AG04450 (cell line): ENCODE data around the gene ATP6V0A1. TPM values are rescaled to one million over a fixed set of nuclear protein-coding genes. Genes with fewer than 3 reads are reported as not detected.
"Not testable (repeated sequence)": the region's sequence is repeated elsewhere in the genome, so short reads cannot be mapped to it uniquely, and the experiment has no call there.

ENCODE experiments used
- CTCF ChIA-PET: fragments of 300-600, 350-600 bp; formaldehyde crosslinking; extraction: SDS; loops from one replicate; lab custom pipeline; 2022; ENCODE audit warnings: antibody characterized with exemption, inconsistent platforms; lab: Charles Lee
- POLR2A ChIA-PET: fragments of 350-600 bp; formaldehyde crosslinking; extraction: SDS; loops from one replicate; lab custom pipeline; 2021; ENCODE audit warnings: antibody characterized with exemption, inconsistent platforms; lab: Yijun Ruan, JAX
- DNase-seq: peaks from one replicate; pipeline ENCODE4 v3.0.0-alpha.2; 2011; ENCODE audit warnings: low read depth, low spot score
- H3K27ac ChIP-seq: one replicate; pipeline ENCODE4 v1.5.1; 2012; ENCODE audit warnings: low read depth, low read length, control low read depth
- H3K27me3 ChIP-seq: one replicate; pipeline ENCODE4 v1.6.0; 2012; ENCODE audit warnings: low read length; ENCODE audit not compliant: control insufficient read depth, insufficient read depth
- H3K4me3 ChIP-seq: 2 replicates; pipeline ENCODE4 v1.5.1; 2011; ENCODE audit warnings: mild to moderate bottlenecking, low read depth, low read length, control low read depth
- H3K9me3 ChIP-seq: 2 replicates; pipeline ENCODE4 v1.5.1; 2012; ENCODE audit warnings: low read length; ENCODE audit not compliant: control insufficient read depth, insufficient read depth
- CTCF ChIP-seq: IDR thresholded peaks from 2 replicates; pipeline ENCODE4 v1.5.1; 2011; ENCODE audit warnings: low read depth, low read length, control low read depth, inconsistent platforms
- polyA plus RNA-seq: library from polyadenylated mRNA; depleted of rRNA; stranded (reverse); fragments of >200 nt; gene quantifications from 2 replicates; pipeline ENCODE4 v1.2.3, GENCODE V29; 2011

ATP6V0A1 gene
- polyA plus RNA-seq, 1 experiment, result 22.3 TPM

DNA sequence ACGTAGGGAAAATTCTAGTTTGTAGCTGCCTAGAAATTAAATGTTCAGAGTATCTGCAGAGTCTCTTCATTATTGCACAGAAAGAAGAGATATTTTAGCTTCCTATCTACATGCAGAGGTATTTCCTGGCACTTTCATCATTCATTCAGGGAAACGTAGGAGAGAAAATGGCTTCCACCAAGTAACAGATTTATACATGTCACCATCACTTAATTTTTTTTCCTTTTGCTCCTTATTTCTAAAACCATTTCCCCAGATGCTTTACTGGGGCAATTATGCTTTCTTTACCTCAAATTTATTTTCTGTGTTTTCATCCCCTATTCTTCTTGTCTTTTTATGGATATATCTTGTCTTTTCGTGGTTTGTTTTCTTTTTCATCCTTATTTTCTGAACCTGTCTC, 18.5 kb downstream of the ATP6V0A1 start:
- no peak overlapping the region for H3K4me3 ChIP-seq
- ChIA-PET CTCF (interaction anchor here (0.8 to 1.2 kb wide), 2 partner anchors 10 to 41 kb away, joined by 3 to 4 read pairs; no protein-coding TSS in a partner anchor), POLR2A (no interaction called here)
- no peak overlapping the region for H3K27ac ChIP-seq
- no peaks in the 10 kb centered on the region for H3K27me3 ChIP-seq
- no peaks in the 10 kb centered on the region for H3K9me3 ChIP-seq
- no peak for TF ChIP-seq CTCF
- DNase-seq, result no peak

DNA sequence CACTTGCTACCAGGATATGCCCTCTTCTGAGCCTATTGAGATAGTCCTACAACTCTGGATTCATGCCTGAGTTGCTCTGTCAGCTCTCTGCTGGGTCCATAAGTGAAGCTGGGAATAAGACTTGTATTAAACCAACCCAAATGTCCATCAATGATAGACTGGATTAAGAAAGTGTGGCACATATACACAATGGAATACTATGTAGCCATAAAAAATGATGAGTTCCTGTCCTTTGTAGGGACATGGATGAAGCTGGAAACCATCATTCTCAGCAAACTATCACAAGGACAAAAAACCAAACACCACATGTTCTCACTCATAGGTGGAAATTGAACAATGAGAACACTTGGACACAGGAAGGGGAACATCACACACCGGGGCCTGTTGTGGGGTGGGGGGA, 19.1 kb downstream of the ATP6V0A1 start:
- H3K4me3 ChIP-seq, DNase-seq, H3K9me3 ChIP-seq, H3K27ac ChIP-seq, H3K27me3 ChIP-seq, CTCF ChIA-PET, POLR2A ChIA-PET: not testable (repeated sequence)

- DNase-seq, result no peak
- H3K9me3 ChIP-seq, result no peaks in the 10 kb centered on the region
- ChIA-PET CTCF (no interaction called here), POLR2A (no interaction called here)
- H3K4me3 ChIP-seq, result no peak overlapping the region
- TF ChIP-seq CTCF, result no peak
- H3K27me3 ChIP-seq, result no peaks in the 10 kb centered on the region
- no peak overlapping the region for H3K27ac ChIP-seq
Observed at GRCh38 chr17:42484304-42484703, 25.6 kb downstream of the ATP6V0A1 start.

DNA sequence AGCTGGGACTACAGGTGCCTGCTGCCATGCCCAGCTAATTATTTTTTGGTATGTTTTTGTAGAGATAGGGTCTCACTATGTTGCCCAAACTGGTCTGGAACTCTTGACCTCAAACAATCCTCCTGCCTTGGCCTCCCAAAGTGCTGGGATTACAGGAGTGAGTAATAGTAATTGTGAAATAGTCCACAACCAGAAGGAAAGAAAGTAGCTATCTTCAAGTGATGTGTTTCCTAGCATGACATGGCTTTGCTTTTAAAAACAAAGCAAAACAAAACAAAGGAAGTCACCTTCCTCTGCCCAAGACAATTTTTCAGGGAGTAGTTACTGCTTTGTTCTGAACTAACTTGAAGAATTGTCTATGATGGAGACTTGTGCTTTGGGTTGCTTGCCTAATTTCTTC, 27.0 kb downstream of the ATP6V0A1 start:
- TF ChIP-seq CTCF, result no peak
- no peak overlapping the region for H3K27ac ChIP-seq
- no peak overlapping the region for H3K4me3 ChIP-seq
- POLR2A ChIA-PET, result no interaction called here
- no peaks in the 10 kb centered on the region for H3K9me3 ChIP-seq
- CTCF ChIA-PET, result interaction anchor here (1.3 kb wide), 1 partner anchor 13 kb away, joined by 3 read pairs; no protein-coding TSS in a partner anchor
- DNase-seq, result no peak
- no peaks in the 10 kb centered on the region for H3K27me3 ChIP-seq

- no peak for TF ChIP-seq CTCF
- no peak overlapping the region for H3K27ac ChIP-seq
- no peaks in the 10 kb centered on the region for H3K27me3 ChIP-seq
- ChIA-PET CTCF (interaction anchor here (1.7 kb wide), 1 partner anchor 30 kb away, joined by 9 read pairs; no protein-coding TSS in a partner anchor), POLR2A (no interaction called here)
- no peaks in the 10 kb centered on the region for H3K9me3 ChIP-seq
- no peak overlapping the region for H3K4me3 ChIP-seq
- DNase-seq, result no peak
Observed at GRCh38 chr17:42488032-42488431, 29.4 kb downstream of the ATP6V0A1 start.
